HG03103 (cell line): ENCODE data around the gene FYB1.
A peak's percentile ranks its signal among the peaks of the same experiment; 100 is the strongest.

Source experiments
- ATAC-seq: cut with Tn5 transposase; IDR thresholded peaks from one replicate; pipeline ENCODE4 v1.9.1; 2021; ENCODE audit warnings: low read depth; ENCODE audit not compliant: unreplicated experiment

The FYB1 gene

GRCh38 chr5:39059064-39059463, 160.3 kb downstream of the FYB1 start:
- ATAC-seq: no peak

- ATAC-seq: peak; percentile 79
Observed at GRCh38 chr5:39058178-39058921, 161.0 kb downstream of the FYB1 start.

- ATAC-seq: peak; percentile 50
Observed at GRCh38 chr5:39057734-39058133, 161.6 kb downstream of the FYB1 start.

- ATAC-seq: no peak
Observed at GRCh38 chr5:39055768-39056398, 163.5 kb downstream of the FYB1 start.
